AG09309 (cell line): ENCODE measurements around the gene KIF26A.

Experiments used
- DNase-seq: peaks from one replicate; pipeline ENCODE4 v3.0.0-alpha.2; 2010; ENCODE audit warnings: low read depth
- H3K4me3 ChIP-seq: 2 replicates; pipeline ENCODE4 v1.5.1; 2011; ENCODE audit warnings: mild to moderate bottlenecking, low read depth, low read length, moderate library complexity; ENCODE audit not compliant: control insufficient read depth
- CTCF ChIP-seq: IDR thresholded peaks from 2 replicates; pipeline ENCODE4 v1.5.1; 2011; ENCODE audit warnings: mild to moderate bottlenecking, low read depth, low read length, inconsistent platforms; ENCODE audit not compliant: insufficient read depth, control insufficient read depth; ENCODE audit errors: missing control alignments

The KIF26A gene

DNA sequence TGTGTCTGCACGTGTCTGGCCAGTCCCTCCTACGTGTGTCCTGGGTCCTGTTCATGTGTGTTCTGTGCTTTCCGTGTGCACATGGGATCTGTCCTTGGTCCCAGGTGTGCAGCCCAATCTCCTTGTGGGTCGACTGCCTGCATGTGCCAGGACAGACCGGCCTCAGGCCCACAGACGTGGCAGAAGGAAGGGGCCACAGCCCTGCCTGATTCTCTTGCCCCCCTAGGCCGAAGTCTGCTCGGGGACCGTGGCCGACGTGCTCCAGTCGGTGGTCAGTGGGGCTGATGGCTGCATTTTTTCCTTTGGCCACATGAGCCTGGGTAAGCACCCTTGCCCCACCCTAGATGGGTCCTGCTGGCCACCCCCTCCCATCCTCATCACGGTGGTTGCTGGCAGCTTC is 34.0 kb downstream of the KIF26A start:
- no peak for DNase-seq
- no peak overlapping the region for H3K4me3 ChIP-seq
- TF ChIP-seq CTCF = no peak

DNA sequence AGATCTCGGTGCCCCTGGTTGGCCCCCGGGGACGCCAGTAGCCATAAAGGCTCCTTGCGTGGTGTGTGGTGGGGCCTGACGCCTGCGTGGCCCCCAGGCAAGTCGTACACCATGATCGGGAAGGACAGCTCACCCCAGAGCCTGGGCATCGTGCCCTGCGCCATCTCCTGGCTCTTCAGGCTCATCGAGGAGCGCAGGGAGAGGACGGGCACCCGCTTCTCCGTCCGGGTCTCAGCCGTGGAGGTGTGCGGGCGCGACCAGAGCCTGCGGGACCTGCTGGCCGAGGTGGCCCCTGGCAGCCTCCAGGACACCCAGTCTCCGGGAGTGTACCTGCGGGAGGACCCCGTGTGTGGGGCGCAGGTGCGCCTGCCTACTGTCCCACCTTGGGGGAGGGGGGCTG is 34.5 kb downstream of the KIF26A start:
- H3K4me3 ChIP-seq = no peak overlapping the region
- DNase-seq = no peak
- TF ChIP-seq CTCF = no peak

- TF ChIP-seq CTCF = no peak
- H3K4me3 ChIP-seq = no peak overlapping the region
- no peak for DNase-seq
Measured at GRCh38 chr14:104174051-104174450, 35.7 kb downstream of the KIF26A start.

DNA sequence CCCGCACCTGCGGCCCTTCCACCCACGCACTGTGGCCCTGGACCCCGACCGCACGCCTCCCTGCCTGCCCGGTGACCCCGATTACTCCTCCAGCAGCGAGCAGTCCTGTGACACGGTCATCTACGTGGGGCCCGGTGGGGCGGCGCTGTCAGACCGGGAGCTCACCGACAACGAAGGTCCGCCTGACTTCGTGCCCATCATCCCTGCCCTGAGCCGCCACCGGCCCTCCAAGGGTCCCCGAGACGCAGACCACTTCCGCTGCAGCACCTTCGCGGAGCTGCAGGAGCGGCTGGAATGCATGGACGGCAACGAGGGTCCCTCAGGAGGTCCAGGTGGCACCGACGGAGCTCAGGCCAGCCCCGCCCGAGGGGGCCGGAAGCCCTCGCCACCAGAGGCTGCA is 36.7 kb downstream of the KIF26A start:
- no peak for TF ChIP-seq CTCF
- DNase-seq = no peak
- no peak overlapping the region for H3K4me3 ChIP-seq

- no peak for TF ChIP-seq CTCF
- no peak overlapping the region for H3K4me3 ChIP-seq
- no peak for DNase-seq
Measured at GRCh38 chr14:104175811-104176210, 37.4 kb downstream of the KIF26A start.

- DNase-seq = no peak
- no peak for TF ChIP-seq CTCF
Measured at GRCh38 chr14:104176611-104177010, 38.2 kb downstream of the KIF26A start.

DNA sequence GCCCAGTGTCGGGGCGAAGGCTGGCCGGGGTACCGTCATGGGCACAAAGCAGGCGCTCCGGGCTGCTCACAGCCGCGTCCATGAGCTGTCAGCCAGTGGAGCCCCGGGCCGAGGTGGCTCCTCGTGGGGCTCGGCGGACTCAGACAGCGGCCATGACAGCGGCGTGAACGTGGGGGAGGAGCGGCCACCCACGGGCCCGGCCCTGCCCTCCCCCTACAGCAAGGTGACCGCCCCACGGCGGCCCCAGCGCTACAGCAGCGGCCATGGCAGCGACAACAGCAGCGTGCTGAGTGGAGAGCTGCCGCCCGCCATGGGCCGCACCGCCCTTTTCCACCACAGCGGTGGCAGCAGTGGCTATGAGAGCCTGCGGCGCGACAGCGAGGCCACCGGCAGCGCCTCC is 39.0 kb downstream of the KIF26A start:
- no peak for DNase-seq
- no peak overlapping the region for H3K4me3 ChIP-seq
- TF ChIP-seq CTCF = no peak

More at GRCh38 chr14:104176611-104177010, 38.2 kb downstream of the KIF26A start:
- no peak overlapping the region for H3K4me3 ChIP-seq
